T-helper 2 cell (primary cell): ENCODE data around the gene REEP5.
"Not testable (repeated sequence)": the region's sequence is repeated elsewhere in the genome, so short reads cannot be mapped to it uniquely, and the experiment has no call there.

Experiments
- DNase-seq, 5 experiments: peaks; one replicate each; pipeline versions ENCODE4 v3.0.0 to v3.0.0-alpha.2; 2012 to 2022
- total RNA-seq, 2 donors: gene quantifications; one replicate each; lab custom pipeline; 2026; lab: John Stamatoyannopoulos, UW

The REEP5 gene
- 21.8 to 43.8 reads per million in 2 donors for total RNA-seq

- peak; percentile 70 to 94 (median 76) for DNase-seq
Observed at GRCh38 chr5:112921833-112922817, at the start of gene REEP5. Gene REEP5 (minus strand): TSS chr5:112922227. CDS start chr5:112922190, 37 bp downstream.

- no peak for DNase-seq
Observed at GRCh38 chr5:112971276-112971675, 49.2 kb upstream of the REEP5 start.

- no peak for DNase-seq
Observed at GRCh38 chr5:112968411-112969106, 46.5 kb upstream of the REEP5 start.

GRCh38 chr5:112967520-112968083, 45.6 kb upstream of the REEP5 start:
- no peak for DNase-seq

DNA sequence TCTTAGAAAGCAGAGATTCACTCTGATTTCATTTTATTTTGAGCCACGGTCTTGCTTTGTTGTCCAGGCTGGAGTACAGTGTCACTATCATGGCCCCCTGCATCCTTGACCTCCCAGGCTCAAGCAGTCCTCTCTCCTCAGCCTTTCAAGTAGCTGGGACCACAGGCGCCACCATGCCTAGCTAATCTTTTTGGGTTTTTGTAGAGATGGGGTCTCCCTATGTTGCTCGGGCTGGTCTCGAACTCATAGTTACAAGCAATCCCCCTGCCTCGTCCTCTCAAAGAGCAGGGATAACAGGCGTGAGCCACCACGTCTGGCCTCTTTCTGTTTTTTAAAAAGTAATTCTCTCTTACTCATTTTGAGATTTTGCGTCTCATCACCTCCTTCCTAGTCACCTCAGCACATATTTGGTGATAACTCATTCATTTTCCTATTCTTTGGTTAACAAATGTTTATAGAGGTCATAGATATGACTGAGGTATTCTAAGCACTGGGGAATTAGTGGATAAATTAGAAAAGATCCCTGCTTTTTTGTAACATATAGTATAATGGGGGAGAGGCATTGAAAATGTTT, 43.8 kb upstream of the REEP5 start:
- DNase-seq, result peak in 1 of 5 experiments; percentile 59

DNA sequence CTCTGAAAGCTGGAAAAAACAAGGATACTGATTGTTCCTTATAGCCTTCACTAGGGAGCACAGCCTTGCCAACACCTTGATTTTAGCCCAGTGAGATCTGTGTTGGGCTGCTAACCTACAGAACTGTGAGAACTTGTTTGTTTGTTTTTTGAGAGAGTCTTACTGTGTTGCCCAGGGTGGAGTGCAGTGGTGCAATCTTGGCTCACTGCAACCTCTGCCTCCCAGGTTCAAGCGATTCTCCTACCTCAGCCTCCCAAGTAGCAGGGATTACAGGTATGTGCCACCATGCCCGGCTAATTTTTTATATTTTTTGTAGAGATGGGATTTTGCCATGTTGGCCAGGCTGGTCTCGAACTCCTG, 41.3 kb upstream of the REEP5 start:
- DNase-seq, result not testable (repeated sequence)

- no peak for DNase-seq
Observed at GRCh38 chr5:112960863-112961504, 39.0 kb upstream of the REEP5 start.

- DNase-seq, result no peak
Observed at GRCh38 chr5:112960315-112960714, 38.3 kb upstream of the REEP5 start.

GRCh38 chr5:112959872-112960271, 37.8 kb upstream of the REEP5 start:
- not testable (repeated sequence) for DNase-seq

- DNase-seq, result peak in 1 of 5 experiments; percentile 49
Observed at GRCh38 chr5:112958093-112959088, 36.4 kb upstream of the REEP5 start.

- DNase-seq, result no peak
Observed at GRCh38 chr5:112957036-112957808, 35.2 kb upstream of the REEP5 start.

- DNase-seq, result no peak
Observed at GRCh38 chr5:112956606-112957005, 34.6 kb upstream of the REEP5 start.

DNA sequence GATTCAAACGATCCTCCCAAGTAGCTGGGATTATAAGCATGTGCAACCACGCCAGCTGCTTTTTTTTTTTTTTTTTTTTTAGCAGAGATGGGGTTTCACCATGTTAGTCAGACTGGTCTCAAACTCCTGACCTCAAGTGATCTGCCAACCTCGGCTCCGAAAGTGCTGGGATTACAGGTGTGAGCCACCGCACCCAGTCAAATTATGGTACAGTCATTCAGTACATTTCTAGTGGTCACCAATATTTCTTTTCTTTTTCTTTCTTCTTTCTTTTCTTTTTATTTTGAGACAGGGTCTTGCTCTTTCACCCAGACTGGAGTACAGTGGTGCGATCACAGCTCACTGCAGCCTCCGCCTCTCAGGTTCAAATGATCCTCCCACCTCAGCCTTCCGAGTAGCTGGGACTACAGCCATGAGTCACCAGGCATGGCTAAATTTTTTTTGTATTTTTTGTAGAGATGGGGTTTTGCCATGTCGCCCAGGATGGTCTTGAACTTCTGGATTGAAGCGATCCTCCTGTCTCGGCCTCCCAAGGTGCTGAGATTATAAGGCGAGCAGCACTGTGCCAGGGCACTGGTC, 29.2 kb upstream of the REEP5 start:
- peak in 1 of 5 experiments; percentile 79 for DNase-seq

DNA sequence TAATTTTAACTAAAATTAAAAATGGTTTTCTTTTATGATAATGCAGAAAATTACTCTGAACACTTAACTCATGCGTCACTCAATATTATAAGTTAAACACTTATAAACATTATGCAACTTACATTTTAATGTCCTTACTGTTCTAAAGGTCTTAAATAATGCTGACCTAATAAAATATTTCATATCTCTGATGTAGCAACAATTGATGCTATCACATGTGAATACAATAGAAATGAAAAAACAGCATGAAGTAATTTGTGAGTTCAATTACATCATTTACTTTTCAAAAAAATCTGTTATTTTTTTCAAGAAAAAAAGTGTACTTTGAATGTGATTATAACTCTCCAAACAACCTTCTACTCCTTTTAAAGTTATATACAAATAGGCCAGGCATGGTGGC, 26.4 kb upstream of the REEP5 start:
- DNase-seq, result no peak

GRCh38 chr5:112940670-112941069, 18.6 kb upstream of the REEP5 start:
- DNase-seq, result no peak

DNA sequence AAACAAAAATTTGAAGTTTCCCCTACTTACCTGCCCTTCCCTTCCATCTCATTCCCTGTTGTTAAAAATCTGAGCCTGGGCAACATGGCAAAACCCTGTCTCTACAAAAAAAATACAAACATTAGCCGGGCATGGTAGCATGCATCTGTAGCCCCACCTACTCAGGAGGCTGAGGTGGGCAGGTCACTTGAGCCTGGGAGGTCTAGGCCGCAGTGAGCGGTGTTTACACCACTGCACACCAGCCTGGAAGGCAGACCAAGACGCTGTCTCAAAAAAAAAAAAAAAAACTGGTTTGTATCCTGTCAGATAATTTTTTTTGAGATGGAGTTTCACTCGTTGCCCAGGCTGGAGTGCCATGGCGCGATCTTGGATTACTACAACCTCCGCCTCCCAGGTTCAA, 16.3 kb upstream of the REEP5 start:
- DNase-seq, result no peak

- DNase-seq, result no peak
Observed at GRCh38 chr5:112935675-112936074, 13.6 kb upstream of the REEP5 start.

GRCh38 chr5:112934366-112934663, 12.3 kb upstream of the REEP5 start:
- DNase-seq, result no peak

DNA sequence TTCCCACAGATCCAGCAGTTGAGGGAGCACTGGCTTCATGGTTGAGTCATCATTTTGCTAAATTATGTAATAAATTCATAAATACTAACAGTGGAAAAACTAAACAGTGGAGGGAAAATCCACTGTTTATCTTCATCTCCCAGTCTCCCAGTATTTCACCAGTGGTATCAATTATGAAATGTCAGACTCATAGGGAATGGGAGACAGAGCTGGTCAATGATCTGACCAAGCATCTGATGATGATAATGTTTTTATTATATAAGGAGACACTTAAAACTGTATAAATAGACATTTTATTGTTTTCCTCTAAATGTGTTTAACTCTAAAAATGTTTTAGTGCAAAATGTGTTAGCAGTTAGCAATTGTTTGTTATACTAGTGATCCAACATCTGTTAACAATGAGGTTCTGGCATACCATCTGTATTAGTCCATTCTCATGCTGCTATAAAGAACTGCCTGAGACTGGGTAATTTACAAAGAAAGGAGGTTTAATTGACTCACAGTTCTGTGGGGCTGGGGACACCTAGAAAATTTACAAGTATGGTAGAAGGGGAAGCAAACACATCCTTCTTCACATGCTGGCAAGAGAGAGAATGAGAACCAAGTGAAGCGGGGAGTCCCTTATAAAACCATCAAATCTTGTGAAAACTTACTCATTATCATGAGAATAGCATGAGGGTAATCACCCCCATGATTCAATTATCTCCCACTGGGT, 11.8 kb upstream of the REEP5 start:
- DNase-seq, result no peak
